ENCODE data around the gene AGPS. TPM values are rescaled to one million over a fixed set of nuclear protein-coding genes. Genes with fewer than 3 reads are reported as not detected.
"Not testable (repeated sequence)": the region's sequence is repeated elsewhere in the genome, so short reads cannot be mapped to it uniquely, and the experiment has no call there.

The AGPS gene
- total and polyA plus RNA-seq, 3 donors from 2014 or later = 36.7 to 73.4 (median 55.7) TPM

DNA sequence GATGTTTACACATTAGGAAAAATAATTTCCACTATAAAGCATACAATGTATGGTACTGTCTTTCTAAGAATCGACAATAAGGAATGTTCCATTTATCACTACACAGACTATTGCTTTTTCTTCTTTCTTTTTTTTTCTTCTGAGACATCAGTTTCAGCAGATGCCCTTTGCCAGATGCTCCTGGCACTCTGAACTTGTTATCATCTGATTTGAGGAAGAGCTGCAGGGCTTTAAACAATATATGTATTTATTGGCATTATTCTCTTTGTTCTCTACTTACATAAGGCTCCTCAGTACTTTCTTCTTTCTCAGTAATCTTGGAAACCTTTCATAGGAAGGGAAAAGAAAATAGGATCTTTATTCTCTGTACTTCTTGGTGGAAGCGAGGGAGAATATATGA lies 45.0 kb upstream of the AGPS start:
- Histone ChIP-seq H3K4me3 (no peak overlapping the region), H3K27me3 (no peaks in the 10 kb centered on the region), H3K36me3 (ENCODE audit: low read depth, missing control alignments) (no peaks in the 10 kb centered on the region), H3K4me1 (peaks cover 17% of the 10 kb centered on the region), H3K27ac (peak overlapping the region in 1 of 2 donors; percentile 28), H3K9me3 (no peaks in the 10 kb centered on the region)
- no peak for DNase-seq
- TF ChIP-seq POLR2A (IDR thresholded peaks at IDR 0.05) = no peak
- TF ChIP-seq, protein P1, sequence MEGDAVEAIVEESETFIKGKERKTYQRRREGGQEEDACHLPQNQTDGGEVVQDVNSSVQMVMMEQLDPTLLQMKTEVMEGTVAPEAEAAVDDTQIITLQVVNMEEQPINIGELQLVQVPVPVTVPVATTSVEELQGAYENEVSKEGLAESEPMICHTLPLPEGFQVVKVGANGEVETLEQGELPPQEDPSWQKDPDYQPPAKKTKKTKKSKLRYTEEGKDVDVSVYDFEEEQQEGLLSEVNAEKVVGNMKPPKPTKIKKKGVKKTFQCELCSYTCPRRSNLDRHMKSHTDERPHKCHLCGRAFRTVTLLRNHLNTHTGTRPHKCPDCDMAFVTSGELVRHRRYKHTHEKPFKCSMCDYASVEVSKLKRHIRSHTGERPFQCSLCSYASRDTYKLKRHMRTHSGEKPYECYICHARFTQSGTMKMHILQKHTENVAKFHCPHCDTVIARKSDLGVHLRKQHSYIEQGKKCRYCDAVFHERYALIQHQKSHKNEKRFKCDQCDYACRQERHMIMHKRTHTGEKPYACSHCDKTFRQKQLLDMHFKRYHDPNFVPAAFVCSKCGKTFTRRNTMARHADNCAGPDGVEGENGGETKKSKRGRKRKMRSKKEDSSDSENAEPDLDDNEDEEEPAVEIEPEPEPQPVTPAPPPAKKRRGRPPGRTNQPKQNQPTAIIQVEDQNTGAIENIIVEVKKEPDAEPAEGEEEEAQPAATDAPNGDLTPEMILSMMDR (IDR thresholded peaks at IDR 0.05) = no peak
- 54 to 67% methylated on average over 2 of the region's 2 CpGs for WGBS, 2 donors
- intact Hi-C loops (cut with DNase I; ENCODE audit: low total_unique reads) = no loop called here

DNA sequence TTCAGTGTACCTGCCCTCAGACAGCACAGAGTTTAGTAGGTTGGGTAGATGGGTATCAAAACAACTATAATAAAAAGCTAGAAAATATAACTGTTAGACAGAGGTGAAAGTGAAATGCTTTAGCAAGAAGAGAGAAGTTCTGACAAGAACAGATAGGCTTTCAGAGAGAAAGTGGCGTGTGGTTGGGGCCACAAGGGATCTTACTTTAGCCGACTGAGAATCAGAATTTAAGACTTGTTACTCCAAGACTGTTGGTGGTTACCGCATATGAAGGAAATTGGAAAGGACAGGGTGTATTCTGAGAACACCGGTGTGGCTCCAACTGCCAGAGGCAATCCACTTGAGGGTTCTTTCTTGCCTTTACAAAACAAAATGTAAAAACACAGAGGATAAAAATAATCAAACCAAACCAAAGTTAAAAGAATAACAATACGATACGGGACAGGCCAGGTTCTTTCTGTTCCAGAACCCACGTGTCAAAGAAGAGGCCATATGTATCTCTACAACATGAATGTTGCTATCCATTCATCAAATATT lies 44.4 kb upstream of the AGPS start:
- TF ChIP-seq POLR2A (IDR thresholded peaks at IDR 0.05) = no peak
- TF ChIP-seq, protein P1 (IDR thresholded peaks at IDR 0.05) = no peak
- 38 to 44% methylated on average over 7 of the region's 7 CpGs for WGBS, 2 donors
- Histone ChIP-seq H3K36me3 (ENCODE audit: low read depth, missing control alignments) (no peaks in the 10 kb centered on the region), H3K27me3 (no peaks in the 10 kb centered on the region), H3K4me1 (peaks cover 23% of the 10 kb centered on the region), H3K9me3 (no peaks in the 10 kb centered on the region), H3K4me3 (no peak overlapping the region), H3K27ac (peak overlapping the region in 1 of 2 donors; percentile 28)
- DNase-seq = no peak
- intact Hi-C loops (cut with DNase I; ENCODE audit: low total_unique reads) = no loop called here

DNA sequence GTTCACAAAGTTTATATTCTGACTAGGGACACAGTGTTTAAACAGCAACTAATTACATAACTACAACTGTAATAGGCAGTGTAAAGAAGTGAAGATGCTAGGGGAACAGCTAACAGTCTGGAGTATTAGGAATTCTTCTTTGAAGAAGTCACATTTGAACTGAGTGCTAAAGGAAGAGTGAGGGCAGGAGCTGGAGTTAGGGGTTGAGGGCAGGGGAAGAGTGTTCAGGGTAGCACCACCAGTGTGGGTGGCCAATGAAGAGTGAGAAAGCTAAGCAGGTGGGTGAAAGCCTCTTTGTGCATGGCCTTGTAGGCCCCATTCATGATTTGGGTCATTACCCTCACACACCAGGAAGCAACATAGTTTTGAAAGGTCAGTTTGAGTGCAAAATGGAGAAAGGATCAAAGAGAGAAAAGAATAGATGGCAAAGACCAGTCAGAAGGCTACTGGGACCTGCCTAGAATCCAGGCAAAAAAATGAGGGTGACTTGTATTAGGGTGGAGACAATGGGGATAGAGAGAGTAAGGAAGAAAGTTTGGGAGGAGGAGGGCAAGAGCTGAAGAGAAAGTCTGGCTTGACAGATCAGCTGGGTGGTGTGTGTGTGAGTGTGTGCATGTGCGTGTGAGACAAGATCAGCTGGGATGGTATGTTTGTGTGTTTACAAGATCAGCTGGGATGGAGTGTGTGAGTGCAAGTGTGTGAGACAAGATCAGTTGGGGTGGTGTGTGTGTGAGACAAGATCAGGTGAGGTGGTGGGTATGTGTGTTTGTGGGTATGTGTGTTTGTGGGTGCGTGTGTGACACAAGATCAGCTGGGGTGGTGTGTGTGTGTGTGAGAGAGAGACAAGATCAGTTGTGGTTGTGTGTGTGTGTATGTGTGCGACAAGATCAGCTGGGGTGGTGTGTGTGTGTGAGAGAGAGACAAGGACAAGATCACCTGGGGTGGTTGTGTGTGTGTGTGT lies 43.6 kb upstream of the AGPS start:
- no peaks in the 10 kb centered on the region for H3K27me3 ChIP-seq
- peaks cover 28% of the 10 kb centered on the region for H3K4me1 ChIP-seq
- DNase-seq = no peak
- H3K27ac ChIP-seq = peak overlapping the region in 1 of 2 donors; percentile 28
- no peak for TF ChIP-seq POLR2A (IDR thresholded peaks at IDR 0.05)
- TF ChIP-seq, protein P1 (IDR thresholded peaks at IDR 0.05) = no peak
- WGBS, 2 donors = 90 to 95% methylated on average over 3 of the region's 3 CpGs
- no peaks in the 10 kb centered on the region for H3K9me3 ChIP-seq
- H3K4me3 ChIP-seq = no peak overlapping the region
- H3K36me3 ChIP-seq (ENCODE audit: low read depth, missing control alignments) = no peaks in the 10 kb centered on the region
- intact Hi-C loops (cut with DNase I; ENCODE audit: low total_unique reads) = no loop called here

DNA sequence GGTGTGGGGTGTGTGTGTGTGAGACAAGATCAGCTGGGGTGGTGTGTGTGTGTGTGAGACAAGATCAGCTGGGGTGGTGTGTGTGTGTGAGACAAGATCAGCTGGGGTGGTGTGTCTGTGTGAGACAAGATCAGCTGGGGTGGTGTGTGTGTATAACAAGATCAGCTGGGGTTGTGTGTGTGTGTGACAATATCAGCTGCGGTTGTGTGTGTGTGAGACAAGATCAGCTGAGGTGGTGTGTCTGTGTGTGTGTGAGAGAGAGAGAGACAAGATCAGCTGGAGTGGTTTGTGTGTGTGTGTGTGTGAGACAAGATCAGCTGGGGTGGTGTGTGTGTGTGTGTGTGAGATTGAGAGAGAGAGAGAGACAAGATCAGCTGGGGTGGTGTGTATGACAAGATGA lies 41.9 kb upstream of the AGPS start:
- WGBS, 2 donors = 68 to 91% methylated on average over 1 of the region's 1 CpG
- H3K4me3 ChIP-seq; H3K36me3 ChIP-seq (ENCODE audit: low read depth, missing control alignments); H3K27me3 ChIP-seq; intact Hi-C loops (cut with DNase I; ENCODE audit: low total_unique reads); DNase-seq; H3K9me3 ChIP-seq; H3K27ac ChIP-seq: not testable (repeated sequence)
- H3K4me1 ChIP-seq = peaks cover 32% of the 10 kb centered on the region

DNA sequence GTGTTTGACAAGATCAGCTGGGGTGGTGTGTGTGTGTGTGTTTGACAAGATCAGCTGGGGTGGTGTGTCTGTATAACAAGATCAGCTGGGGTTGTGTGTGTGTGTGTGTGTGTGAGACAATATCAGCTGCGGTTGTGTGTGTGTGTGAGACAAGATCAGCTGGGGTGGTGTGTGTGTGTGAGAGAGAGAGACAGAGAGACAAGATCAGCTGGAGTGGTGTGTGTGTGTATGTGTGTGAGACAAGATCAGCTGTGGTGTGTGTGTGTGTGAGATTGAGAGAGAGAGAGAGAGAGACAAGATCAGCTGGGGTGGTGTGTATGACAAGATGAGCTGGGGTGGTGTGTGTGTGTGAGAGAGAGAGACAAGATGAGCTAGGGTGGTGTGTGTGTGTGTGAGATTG lies 41.5 kb upstream of the AGPS start:
- 81 to 83% methylated on average over 1 of the region's 1 CpG for WGBS, 2 donors
- H3K27ac ChIP-seq; H3K27me3 ChIP-seq; DNase-seq; intact Hi-C loops (cut with DNase I; ENCODE audit: low total_unique reads); H3K4me3 ChIP-seq; H3K36me3 ChIP-seq (ENCODE audit: low read depth, missing control alignments); H3K9me3 ChIP-seq: not testable (repeated sequence)
- H3K4me1 ChIP-seq = peaks cover 32% of the 10 kb centered on the region
